Mesenchymal stem cell (in vitro differentiated cells and primary cell): ENCODE measurements around the gene PRR20G.
A peak's percentile ranks its signal among the peaks of the same experiment; 100 is the strongest.

Source experiments
- DNase-seq: peaks from one replicate; pipeline ENCODE4 v3.0.0-alpha.2; 2013
- H2AFZ ChIP-seq: one replicate; pipeline ENCODE4 v1.6.1; 2013; ENCODE audit warnings: low read depth, mild to moderate bottlenecking, control low read depth, inconsistent platforms, low read length, moderate library complexity
- H2AK5ac ChIP-seq: 2 replicates; pipeline ENCODE4 v1.6.1; 2013; ENCODE audit warnings: low read length, moderate library complexity, mild to moderate bottlenecking, inconsistent platforms; ENCODE audit not compliant: severe bottlenecking
- H2BK120ac ChIP-seq: one replicate; pipeline ENCODE4 v1.6.1; 2013; ENCODE audit warnings: low read depth, mild to moderate bottlenecking, inconsistent platforms, low read length, moderate library complexity
- H2BK12ac ChIP-seq, 2 experiments: one replicate each; pipeline ENCODE4 v1.6.1; 2013; ENCODE audit warnings: inconsistent platforms in 2 of 2, low read length in 2 of 2, mild to moderate bottlenecking in 2 of 2, moderate library complexity in 2 of 2, control low read depth in 1 of 2
- H2BK15ac ChIP-seq: one replicate; pipeline ENCODE4 v1.6.1; 2013; ENCODE audit warnings: mild to moderate bottlenecking, low read depth, inconsistent platforms; ENCODE audit not compliant: poor library complexity, severe bottlenecking
- H2BK5ac ChIP-seq: 2 replicates; pipeline ENCODE4 v1.6.1; 2013; ENCODE audit warnings: low read depth, mild to moderate bottlenecking, low read length, control low read depth, inconsistent platforms; ENCODE audit not compliant: poor library complexity, severe bottlenecking
- H3K14ac ChIP-seq, 2 experiments: one replicate each; pipeline ENCODE4 v1.6.1; 2013; ENCODE audit warnings: inconsistent platforms in 2 of 2, low read length in 2 of 2, control low read depth in 1 of 2, mild to moderate bottlenecking in 1 of 2, moderate library complexity in 1 of 2
- H3K18ac ChIP-seq, 2 experiments: one replicate each; pipeline ENCODE4 v1.6.1; 2013; ENCODE audit warnings: inconsistent platforms in 2 of 2, low read length in 2 of 2, control low read depth in 1 of 2, low read depth in 1 of 2, mild to moderate bottlenecking in 1 of 2
- H3K23ac ChIP-seq, 2 experiments: one replicate each; pipeline ENCODE4 v1.6.1; 2013; ENCODE audit warnings: inconsistent platforms in 2 of 2, low read length in 2 of 2, mild to moderate bottlenecking in 2 of 2, moderate library complexity in 2 of 2, control low read depth in 1 of 2
- H3K27ac ChIP-seq: 2 replicates; pipeline ENCODE4 v1.5.1; 2013; ENCODE audit warnings: mild to moderate bottlenecking, moderate library complexity, low read length, control low read depth, inconsistent platforms; ENCODE audit not compliant: poor library complexity, severe bottlenecking
- H3K27me3 ChIP-seq, 2 experiments: 2 replicates each; pipeline versions ENCODE4 v1.6.1 to v1.7.0; 2013; ENCODE audit warnings: low read length in 2 of 2, mild to moderate bottlenecking in 2 of 2, moderate library complexity in 2 of 2, control low read depth in 1 of 2, inconsistent platforms in 1 of 2; ENCODE audit not compliant: control insufficient read depth in 1 of 2, insufficient read depth in 1 of 2
- H3K36me3 ChIP-seq, 2 experiments: 2 replicates each; pipeline versions ENCODE4 v1.6.1 to v1.7.0; 2013; ENCODE audit warnings: low read length in 2 of 2, control low read depth in 1 of 2, inconsistent platforms in 1 of 2, low read depth in 1 of 2, mild to moderate bottlenecking in 1 of 2; ENCODE audit not compliant: insufficient read depth in 2 of 2, control insufficient read depth in 1 of 2
- H3K4ac ChIP-seq, 2 experiments: one replicate each; pipeline ENCODE4 v1.6.1; 2013; ENCODE audit warnings: inconsistent platforms in 2 of 2, low read length in 2 of 2, mild to moderate bottlenecking in 2 of 2, moderate library complexity in 2 of 2, control low read depth in 1 of 2, low read depth in 1 of 2
- H3K4me1 ChIP-seq: 2 replicates; pipeline ENCODE4 v1.6.1; 2013; ENCODE audit warnings: low read depth, low read length, control low read depth; ENCODE audit not compliant: control insufficient read depth, insufficient read depth
- H3K4me2 ChIP-seq: 2 replicates; pipeline ENCODE4 v1.6.1; 2013; ENCODE audit warnings: low read length, mild to moderate bottlenecking, inconsistent platforms; ENCODE audit not compliant: poor library complexity, severe bottlenecking
- H3K4me3 ChIP-seq, 2 experiments: 2 replicates each; pipeline versions ENCODE4 v1.5.1 to v1.7.0; 2013; ENCODE audit warnings: low read length in 2 of 2, mild to moderate bottlenecking in 2 of 2, control low read depth in 1 of 2, low read depth in 1 of 2; ENCODE audit not compliant: insufficient read depth in 1 of 2
- H3K79me1 ChIP-seq: replicated peaks from 2 replicates; pipeline ENCODE4 v1.6.1; 2013; ENCODE audit warnings: mild to moderate bottlenecking, control low read depth, low read length, inconsistent platforms; ENCODE audit not compliant: poor library complexity, severe bottlenecking
- H3K9ac ChIP-seq: 2 replicates; pipeline ENCODE4 v1.7.0; 2013; ENCODE audit warnings: mild to moderate bottlenecking, low read length, moderate library complexity
- H3K9me3 ChIP-seq: 2 replicates; pipeline ENCODE4 v1.7.0; 2013; ENCODE audit warnings: mild to moderate bottlenecking, low read length; ENCODE audit not compliant: control insufficient read depth
- H4K8ac ChIP-seq: one replicate; pipeline ENCODE4 v1.6.1; 2013; ENCODE audit warnings: inconsistent platforms, mild to moderate bottlenecking, low read length, moderate library complexity
- H4K91ac ChIP-seq: one replicate; pipeline ENCODE4 v1.6.1; 2013; ENCODE audit warnings: mild to moderate bottlenecking, low read length, inconsistent platforms
- WGBS: methylation state at CpG from one replicate; pipeline ENCODE4 v1.1.7; 2013; ENCODE audit warnings: mixed read lengths; 5-methylcytosine and 5-hydroxymethylcytosine counted together

Gene PRR20G

GRCh38 chr3:127288921-127289705, 1.3 kb upstream of the PRR20G start:
- Histone ChIP-seq H2BK5ac (no peak overlapping the region), H3K9ac (no peak overlapping the region), H3K23ac (no peak overlapping the region), H4K91ac (no peak overlapping the region), H3K18ac (no peak overlapping the region), H3K79me1 (no peaks in the 10 kb centered on the region), H3K4me2 (no peak overlapping the region), H2BK15ac (no peak overlapping the region), H2BK12ac (no peak overlapping the region), H2AK5ac (no peak overlapping the region), H3K4ac (no peak overlapping the region), H4K8ac (no peak overlapping the region), H2AFZ (no peak overlapping the region), H3K36me3 (no peaks in the 10 kb centered on the region), H3K9me3 (no peaks in the 10 kb centered on the region), H3K14ac (no peak overlapping the region), H3K4me3 (no peak overlapping the region), H2BK120ac (no peak overlapping the region), H3K27me3 (peaks cover 0 to 3% of the 10 kb centered on the region in 2 experiments), H3K27ac (no peak overlapping the region), H3K4me1 (peaks cover 2% of the 10 kb centered on the region)
- WGBS, result 91% methylated on average over 21 of the region's 23 CpGs
- no peak for DNase-seq

GRCh38 chr3:127288343-127288742, 497 bp upstream of the PRR20G start:
- no peak overlapping the region for H2BK12ac ChIP-seq
- H3K14ac ChIP-seq, result no peak overlapping the region
- peaks cover 2% of the 10 kb centered on the region for H3K4me1 ChIP-seq
- no peak overlapping the region for H3K4me2 ChIP-seq
- no peak overlapping the region for H3K4me3 ChIP-seq
- no peak overlapping the region for H2BK15ac ChIP-seq
- H3K18ac ChIP-seq, result no peak overlapping the region
- no peaks in the 10 kb centered on the region for H3K79me1 ChIP-seq
- H2BK120ac ChIP-seq, result no peak overlapping the region
- no peaks in the 10 kb centered on the region for H3K9me3 ChIP-seq
- H3K4ac ChIP-seq, result no peak overlapping the region
- H2AK5ac ChIP-seq, result no peak overlapping the region
- H3K27ac ChIP-seq, result no peak overlapping the region
- H3K36me3 ChIP-seq, result no peaks in the 10 kb centered on the region
- H4K91ac ChIP-seq, result no peak overlapping the region
- no peak overlapping the region for H2BK5ac ChIP-seq
- H2AFZ ChIP-seq, result no peak overlapping the region
- H3K23ac ChIP-seq, result no peak overlapping the region
- H4K8ac ChIP-seq, result no peak overlapping the region
- DNase-seq, result no peak
- WGBS, result 88% methylated on average over 17 of the region's 17 CpGs
- no peaks in the 10 kb centered on the region for H3K27me3 ChIP-seq
- no peak overlapping the region for H3K9ac ChIP-seq

GRCh38 chr3:127286571-127287140, 1.2 kb downstream of the PRR20G start:
- H2BK120ac ChIP-seq, result no peak overlapping the region
- H4K8ac ChIP-seq, result no peak overlapping the region
- H3K36me3 ChIP-seq, result no peaks in the 10 kb centered on the region
- no peak overlapping the region for H3K14ac ChIP-seq
- peak overlapping the region; percentile 48 for H3K9ac ChIP-seq
- no peak overlapping the region for H3K18ac ChIP-seq
- WGBS, result 65% methylated on average over 6 of the region's 9 CpGs
- peak overlapping the region in 1 of 2 experiments; percentile 66 for H3K4me3 ChIP-seq
- peaks cover 2% of the 10 kb centered on the region for H3K4me1 ChIP-seq
- H3K9me3 ChIP-seq, result peaks cover 3% of the 10 kb centered on the region
- DNase-seq, result no peak
- peak overlapping the region; percentile 12 for H3K4me2 ChIP-seq
- H3K4ac ChIP-seq, result no peak overlapping the region
- H2BK5ac ChIP-seq, result no peak overlapping the region
- peaks cover 0 to 6% of the 10 kb centered on the region in 2 experiments for H3K27me3 ChIP-seq
- no peak overlapping the region for H4K91ac ChIP-seq
- H2AK5ac ChIP-seq, result no peak overlapping the region
- H3K79me1 ChIP-seq, result no peaks in the 10 kb centered on the region
- no peak overlapping the region for H3K23ac ChIP-seq
- H2BK15ac ChIP-seq, result no peak overlapping the region
- H2AFZ ChIP-seq, result no peak overlapping the region
- H3K27ac ChIP-seq, result no peak overlapping the region
- H2BK12ac ChIP-seq, result no peak overlapping the region

- no peak overlapping the region for H2BK15ac ChIP-seq
- no peak overlapping the region for H2BK12ac ChIP-seq
- no peak overlapping the region for H2BK5ac ChIP-seq
- 87% methylated on average over 12 of the region's 12 CpGs for WGBS
- no peak overlapping the region for H3K4me2 ChIP-seq
- no peak overlapping the region for H2AFZ ChIP-seq
- no peak overlapping the region for H4K91ac ChIP-seq
- no peak overlapping the region for H3K14ac ChIP-seq
- no peak overlapping the region for H3K4me3 ChIP-seq
- H2AK5ac ChIP-seq, result no peak overlapping the region
- no peak overlapping the region for H2BK120ac ChIP-seq
- H3K9ac ChIP-seq, result no peak overlapping the region
- H4K8ac ChIP-seq, result no peak overlapping the region
- H3K27ac ChIP-seq, result no peak overlapping the region
- no peaks in the 10 kb centered on the region for H3K79me1 ChIP-seq
- H3K27me3 ChIP-seq, result peaks cover 0 to 11% of the 10 kb centered on the region in 2 experiments
- no peak overlapping the region for H3K4ac ChIP-seq
- H3K36me3 ChIP-seq, result no peaks in the 10 kb centered on the region
- DNase-seq, result no peak
- no peak overlapping the region for H3K18ac ChIP-seq
- H3K9me3 ChIP-seq, result peaks cover 3% of the 10 kb centered on the region
- no peak overlapping the region for H3K23ac ChIP-seq
- peaks cover 2% of the 10 kb centered on the region for H3K4me1 ChIP-seq
These were observed 3.6 kb downstream of the PRR20G start for GRCh38 chr3:127284258-127284657.
